ENCODE data around the gene ZIC4. TPM values are rescaled to one million over a fixed set of nuclear protein-coding genes. Genes with fewer than 3 reads are reported as not detected.

The ZIC4 gene
- polyA plus RNA-seq (2013, experiment 1 of 2), result 0.01 TPM
- polyA plus RNA-seq (2013, experiment 2 of 2), result 0.01 TPM

DNA sequence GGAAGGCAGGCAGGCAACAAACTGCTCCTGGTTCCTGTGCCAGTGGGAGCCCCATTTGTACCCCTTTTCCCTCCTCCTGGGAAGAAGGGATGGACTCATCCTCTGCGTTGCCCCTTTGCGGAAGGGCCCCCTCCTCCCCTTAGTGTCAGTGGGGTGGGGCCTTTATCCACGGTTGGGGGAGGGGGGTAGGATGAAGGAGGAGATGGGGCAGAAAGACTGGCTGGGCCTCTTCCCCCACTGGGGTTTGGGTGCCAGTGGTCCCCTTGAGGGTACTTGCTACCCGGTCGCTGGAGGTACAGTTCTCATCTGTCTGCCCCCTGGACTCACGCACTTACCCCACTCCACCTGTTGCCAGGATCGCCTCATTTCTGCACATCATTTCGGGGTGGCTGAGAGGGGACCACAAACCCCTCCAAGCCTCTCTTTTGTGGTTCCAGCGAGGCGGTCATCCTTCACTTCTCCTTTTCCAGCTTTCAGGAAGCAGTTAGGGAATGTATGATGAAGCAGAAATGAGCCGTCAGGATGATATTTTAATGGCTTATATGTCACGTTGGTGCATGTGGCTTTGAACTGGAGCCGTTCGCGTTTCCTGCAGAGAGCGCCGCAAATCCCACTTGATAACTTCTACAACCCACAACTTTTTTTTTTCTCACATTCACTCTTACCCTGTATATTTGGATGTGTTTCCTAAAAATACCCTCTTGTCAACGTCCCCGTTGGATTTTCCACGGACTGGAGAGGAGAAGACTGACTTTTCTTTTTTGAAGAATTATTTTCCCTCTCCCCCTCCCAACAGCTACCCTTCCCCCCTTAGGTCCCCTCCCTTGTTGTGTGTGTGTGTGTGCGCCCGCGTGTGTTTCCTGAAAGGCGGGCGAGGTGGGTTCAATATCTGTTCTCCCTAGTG lies at the start of gene ZIC4:
Gene ZIC4 (minus strand): TSS at position 516 of the 904 bp plus-strand sequence. CDS start 3,746 bp downstream, outside the sequence.
- Histone ChIP-seq H2BK5ac (ENCODE audit: low read length) (no peak within 1 kb of the TSS), H3K18ac (ENCODE audit: low read length) (no peak within 1 kb of the TSS), H3K4me1 (ENCODE audit: control insufficient read depth, low read depth, low read length) (no peaks in the 10 kb centered on the region), H2BK15ac (replicated peaks; ENCODE audit: low read depth) (no peak within 1 kb of the TSS), H3K27me3 (ENCODE audit: insufficient read depth, low read length, poor library complexity) (peaks cover 71% of the 10 kb centered on the region), H3K4me3 (ENCODE audit: low read length) (no peak within 1 kb of the TSS), H4K8ac (ENCODE audit: low read depth, low read length) (no peak within 1 kb of the TSS), H3K9ac (ENCODE audit: low read length) (no peak within 1 kb of the TSS), H3K23ac (ENCODE audit: low read length) (no peak within 1 kb of the TSS), H3K79me2 (ENCODE audit: control insufficient read depth, insufficient read depth, low read length) (no peaks in the 10 kb centered on the region), H4K5ac (ENCODE audit: low read length) (no peak within 1 kb of the TSS), H2BK120ac (ENCODE audit: low read depth, low read length) (no peak within 1 kb of the TSS), H3K27ac (ENCODE audit: low read depth, low read length) (no peak within 1 kb of the TSS), H2AK5ac (ENCODE audit: low read length) (no peak within 1 kb of the TSS), H3K4me2 (ENCODE audit: low read length) (no peak within 1 kb of the TSS), H3K79me1 (ENCODE audit: low read length) (no peaks in the 10 kb centered on the region), H3K36me3 (ENCODE audit: control insufficient read depth, insufficient read depth, low read length) (no peaks in the 10 kb centered on the region), H3K56ac (ENCODE audit: low read length) (no peak within 1 kb of the TSS), H3K4ac (ENCODE audit: low read depth, low read length) (no peak within 1 kb of the TSS)
- no CpG with 5 or more reads among the region's 25 CpGs for WGBS (ENCODE audit: extremely low coverage, insufficient coverage, low lambda C conversion rate)
- DNase-seq, result peak; percentile 7

DNA sequence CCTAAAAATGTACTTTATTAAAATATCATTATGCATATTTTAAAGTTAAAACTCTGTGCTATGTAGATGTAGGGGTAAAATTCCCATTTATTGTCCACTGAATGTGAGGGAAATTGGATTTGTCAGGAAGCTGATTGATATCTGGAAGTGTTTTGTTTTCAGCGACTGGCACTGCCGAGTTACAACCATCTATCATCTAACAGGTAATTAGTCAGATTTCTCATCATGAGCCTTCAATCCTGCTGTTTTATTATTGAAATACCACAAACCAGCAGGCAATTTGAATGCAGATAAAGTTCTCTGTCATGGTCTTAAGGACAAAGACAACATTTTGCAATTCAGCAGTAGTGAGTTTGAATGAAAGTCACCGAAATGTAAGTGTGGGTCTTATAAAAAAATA lies 43.3 kb upstream of the ZIC4 start:
- Histone ChIP-seq H2BK5ac (ENCODE audit: low read length) (no peak overlapping the region), H3K27ac (ENCODE audit: low read depth, low read length) (no peak overlapping the region), H2AK5ac (ENCODE audit: low read length) (no peak overlapping the region), H2BK15ac (replicated peaks; ENCODE audit: low read depth) (no peak overlapping the region), H3K36me3 (ENCODE audit: control insufficient read depth, insufficient read depth, low read length) (no peaks in the 10 kb centered on the region), H3K9ac (ENCODE audit: low read length) (no peak overlapping the region), H3K27me3 (ENCODE audit: insufficient read depth, low read length, poor library complexity) (no peaks in the 10 kb centered on the region), H3K18ac (ENCODE audit: low read length) (no peak overlapping the region), H3K79me2 (ENCODE audit: control insufficient read depth, insufficient read depth, low read length) (no peaks in the 10 kb centered on the region), H3K4me2 (ENCODE audit: low read length) (no peak overlapping the region), H3K79me1 (ENCODE audit: low read length) (no peaks in the 10 kb centered on the region), H2BK120ac (ENCODE audit: low read depth, low read length) (no peak overlapping the region), H3K4me3 (ENCODE audit: low read length) (no peak overlapping the region), H4K8ac (ENCODE audit: low read depth, low read length) (no peak overlapping the region), H3K4ac (ENCODE audit: low read depth, low read length) (no peak overlapping the region), H4K5ac (ENCODE audit: low read length) (no peak overlapping the region), H3K56ac (ENCODE audit: low read length) (no peak overlapping the region), H3K4me1 (ENCODE audit: control insufficient read depth, low read depth, low read length) (no peaks in the 10 kb centered on the region), H3K23ac (ENCODE audit: low read length) (no peak overlapping the region)
- WGBS (ENCODE audit: extremely low coverage, insufficient coverage, low lambda C conversion rate), result no CpG with 5 or more reads among the region's 3 CpGs
- peak; percentile 35 for DNase-seq

DNA sequence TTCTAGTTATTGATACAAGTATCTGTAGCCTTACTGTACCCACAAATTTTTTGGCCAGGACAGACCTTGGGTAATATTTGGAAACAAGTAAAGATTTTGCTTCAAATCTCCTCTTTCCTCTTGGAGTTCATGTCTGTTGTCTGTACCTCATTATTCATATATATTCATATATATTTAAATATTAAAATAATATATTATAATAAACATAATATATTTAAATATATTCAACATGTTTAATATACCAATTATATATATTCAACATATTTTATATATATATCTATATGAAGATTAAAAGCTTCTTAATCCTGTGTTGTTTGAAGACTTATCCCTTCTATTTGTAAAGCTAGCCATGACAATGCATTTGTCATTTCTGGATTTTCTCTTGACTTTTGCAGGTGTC lies 40.9 kb upstream of the ZIC4 start:
- Histone ChIP-seq H3K27me3 (ENCODE audit: insufficient read depth, low read length, poor library complexity) (no peaks in the 10 kb centered on the region), H3K23ac (ENCODE audit: low read length) (no peak overlapping the region), H3K4ac (ENCODE audit: low read depth, low read length) (no peak overlapping the region), H2BK5ac (ENCODE audit: low read length) (no peak overlapping the region), H3K79me1 (ENCODE audit: low read length) (no peaks in the 10 kb centered on the region), H3K4me1 (ENCODE audit: control insufficient read depth, low read depth, low read length) (no peaks in the 10 kb centered on the region), H2BK120ac (ENCODE audit: low read depth, low read length) (no peak overlapping the region), H3K27ac (ENCODE audit: low read depth, low read length) (no peak overlapping the region), H3K36me3 (ENCODE audit: control insufficient read depth, insufficient read depth, low read length) (no peaks in the 10 kb centered on the region), H2BK15ac (replicated peaks; ENCODE audit: low read depth) (no peak overlapping the region), H3K18ac (ENCODE audit: low read length) (no peak overlapping the region), H3K4me3 (ENCODE audit: low read length) (no peak overlapping the region), H4K8ac (ENCODE audit: low read depth, low read length) (no peak overlapping the region), H3K79me2 (ENCODE audit: control insufficient read depth, insufficient read depth, low read length) (no peaks in the 10 kb centered on the region), H3K56ac (ENCODE audit: low read length) (no peak overlapping the region), H3K4me2 (ENCODE audit: low read length) (no peak overlapping the region), H2AK5ac (ENCODE audit: low read length) (no peak overlapping the region), H3K9ac (ENCODE audit: low read length) (no peak overlapping the region), H4K5ac (ENCODE audit: low read length) (no peak overlapping the region)
- DNase-seq, result no peak

DNA sequence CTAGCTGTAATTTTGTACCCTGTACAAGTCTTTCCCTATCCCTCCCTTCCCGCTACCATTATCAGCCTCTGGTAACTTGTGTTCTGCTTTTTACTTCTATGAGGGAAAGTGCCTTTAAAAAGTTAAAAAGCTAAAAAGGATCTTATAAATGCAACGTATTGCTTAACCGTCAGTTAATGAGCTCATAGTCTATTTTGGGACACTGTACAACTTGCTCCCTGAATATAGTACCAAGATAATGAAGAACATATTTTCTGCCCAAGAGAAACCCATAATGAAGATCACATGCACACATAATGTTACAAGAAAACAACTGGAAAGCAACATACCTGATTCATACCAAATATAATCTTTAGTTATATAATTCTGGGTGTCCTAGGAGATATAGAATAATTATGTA lies 25.4 kb upstream of the ZIC4 start:
- H3K4me2 ChIP-seq (ENCODE audit: low read length), result no peak overlapping the region
- no peak overlapping the region for H4K5ac ChIP-seq (ENCODE audit: low read length)
- H4K8ac ChIP-seq (ENCODE audit: low read depth, low read length), result no peak overlapping the region
- no peak overlapping the region for H3K4ac ChIP-seq (ENCODE audit: low read depth, low read length)
- H2BK15ac ChIP-seq (replicated peaks; ENCODE audit: low read depth), result no peak overlapping the region
- no peaks in the 10 kb centered on the region for H3K4me1 ChIP-seq (ENCODE audit: control insufficient read depth, low read depth, low read length)
- no peaks in the 10 kb centered on the region for H3K79me2 ChIP-seq (ENCODE audit: control insufficient read depth, insufficient read depth, low read length)
- H2BK5ac ChIP-seq (ENCODE audit: low read length), result no peak overlapping the region
- H3K56ac ChIP-seq (ENCODE audit: low read length), result no peak overlapping the region
- H3K79me1 ChIP-seq (ENCODE audit: low read length), result no peaks in the 10 kb centered on the region
- H3K27ac ChIP-seq (ENCODE audit: low read depth, low read length), result no peak overlapping the region
- H3K18ac ChIP-seq (ENCODE audit: low read length), result no peak overlapping the region
- H3K36me3 ChIP-seq (ENCODE audit: control insufficient read depth, insufficient read depth, low read length), result no peaks in the 10 kb centered on the region
- H3K4me3 ChIP-seq (ENCODE audit: low read length), result no peak overlapping the region
- no peaks in the 10 kb centered on the region for H3K27me3 ChIP-seq (ENCODE audit: insufficient read depth, low read length, poor library complexity)
- WGBS (ENCODE audit: extremely low coverage, insufficient coverage, low lambda C conversion rate), result no CpG with 5 or more reads among the region's 3 CpGs
- H3K23ac ChIP-seq (ENCODE audit: low read length), result no peak overlapping the region
- no peak overlapping the region for H2BK120ac ChIP-seq (ENCODE audit: low read depth, low read length)
- no peak overlapping the region for H2AK5ac ChIP-seq (ENCODE audit: low read length)
- no peak overlapping the region for H3K9ac ChIP-seq (ENCODE audit: low read length)
- DNase-seq, result no peak

DNA sequence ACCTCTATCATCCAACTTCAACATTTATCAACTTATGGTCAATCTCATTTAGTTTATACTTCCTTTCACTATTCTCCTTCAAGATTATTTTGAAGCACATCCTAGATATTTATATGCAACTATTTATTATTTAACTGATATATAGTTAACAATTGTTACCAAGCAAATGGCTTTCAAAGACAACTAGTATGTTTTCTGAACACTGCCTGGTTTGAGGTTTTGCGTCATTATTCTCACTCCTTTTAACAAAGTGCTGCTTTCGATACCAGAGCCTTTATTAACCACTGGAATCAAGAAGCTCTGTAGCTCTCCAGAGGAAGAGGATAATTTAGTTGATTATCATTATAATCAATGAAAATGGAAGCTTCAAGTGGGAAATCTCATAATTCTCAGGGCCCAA lies 22.4 kb upstream of the ZIC4 start:
- Histone ChIP-seq H3K27ac (ENCODE audit: low read depth, low read length) (no peak overlapping the region), H3K56ac (ENCODE audit: low read length) (no peak overlapping the region), H3K36me3 (ENCODE audit: control insufficient read depth, insufficient read depth, low read length) (no peaks in the 10 kb centered on the region), H3K79me2 (ENCODE audit: control insufficient read depth, insufficient read depth, low read length) (no peaks in the 10 kb centered on the region), H3K4me2 (ENCODE audit: low read length) (no peak overlapping the region), H2BK5ac (ENCODE audit: low read length) (no peak overlapping the region), H3K18ac (ENCODE audit: low read length) (no peak overlapping the region), H2AK5ac (ENCODE audit: low read length) (no peak overlapping the region), H2BK15ac (replicated peaks; ENCODE audit: low read depth) (no peak overlapping the region), H3K4me3 (ENCODE audit: low read length) (no peak overlapping the region), H3K27me3 (ENCODE audit: insufficient read depth, low read length, poor library complexity) (peaks cover 11% of the 10 kb centered on the region), H3K9ac (ENCODE audit: low read length) (no peak overlapping the region), H3K4me1 (ENCODE audit: control insufficient read depth, low read depth, low read length) (peaks cover 3% of the 10 kb centered on the region), H4K8ac (ENCODE audit: low read depth, low read length) (no peak overlapping the region), H3K4ac (ENCODE audit: low read depth, low read length) (no peak overlapping the region), H4K5ac (ENCODE audit: low read length) (no peak overlapping the region), H3K79me1 (ENCODE audit: low read length) (no peaks in the 10 kb centered on the region), H3K23ac (ENCODE audit: low read length) (no peak overlapping the region), H2BK120ac (ENCODE audit: low read depth, low read length) (no peak overlapping the region)
- WGBS (ENCODE audit: extremely low coverage, insufficient coverage, low lambda C conversion rate), result no CpG with 5 or more reads among the region's 2 CpGs
- no peak for DNase-seq

DNA sequence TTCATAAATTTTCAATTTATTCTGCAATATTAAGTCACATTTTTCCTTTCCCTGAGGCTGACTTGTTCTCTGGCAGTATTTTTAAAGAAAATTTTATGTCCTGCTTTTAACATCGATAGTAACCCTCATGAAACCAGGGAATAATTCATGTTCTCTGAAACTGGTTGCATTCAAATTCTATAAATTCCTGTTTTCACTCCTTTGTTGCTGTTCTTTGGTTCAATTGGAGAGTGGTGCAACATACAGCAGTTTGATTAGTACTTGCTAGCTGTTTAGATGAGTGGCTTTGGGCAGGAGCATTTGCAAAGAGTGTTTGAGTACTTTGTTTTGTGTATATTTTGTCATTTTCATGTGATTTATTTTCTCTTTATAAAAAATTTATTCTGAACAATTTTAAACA lies 22.0 kb upstream of the ZIC4 start:
- no peak overlapping the region for H3K4me3 ChIP-seq (ENCODE audit: low read length)
- H3K27me3 ChIP-seq (ENCODE audit: insufficient read depth, low read length, poor library complexity), result peaks cover 15% of the 10 kb centered on the region
- H3K36me3 ChIP-seq (ENCODE audit: control insufficient read depth, insufficient read depth, low read length), result no peaks in the 10 kb centered on the region
- H3K56ac ChIP-seq (ENCODE audit: low read length), result no peak overlapping the region
- H3K23ac ChIP-seq (ENCODE audit: low read length), result no peak overlapping the region
- H4K8ac ChIP-seq (ENCODE audit: low read depth, low read length), result no peak overlapping the region
- no peak overlapping the region for H2BK5ac ChIP-seq (ENCODE audit: low read length)
- H3K18ac ChIP-seq (ENCODE audit: low read length), result no peak overlapping the region
- H2BK15ac ChIP-seq (replicated peaks; ENCODE audit: low read depth), result no peak overlapping the region
- no peak overlapping the region for H3K9ac ChIP-seq (ENCODE audit: low read length)
- no peak overlapping the region for H3K27ac ChIP-seq (ENCODE audit: low read depth, low read length)
- no peak overlapping the region for H3K4me2 ChIP-seq (ENCODE audit: low read length)
- no peak overlapping the region for H2AK5ac ChIP-seq (ENCODE audit: low read length)
- no peak for DNase-seq
- peaks cover 5% of the 10 kb centered on the region for H3K4me1 ChIP-seq (ENCODE audit: control insufficient read depth, low read depth, low read length)
- H3K4ac ChIP-seq (ENCODE audit: low read depth, low read length), result no peak overlapping the region
- no CpG with 5 or more reads among the region's 1 CpG for WGBS (ENCODE audit: extremely low coverage, insufficient coverage, low lambda C conversion rate)
- no peak overlapping the region for H2BK120ac ChIP-seq (ENCODE audit: low read depth, low read length)
- H4K5ac ChIP-seq (ENCODE audit: low read length), result no peak overlapping the region
- no peaks in the 10 kb centered on the region for H3K79me2 ChIP-seq (ENCODE audit: control insufficient read depth, insufficient read depth, low read length)
- no peaks in the 10 kb centered on the region for H3K79me1 ChIP-seq (ENCODE audit: low read length)

Data from mesendoderm (in vitro differentiated cells).